Fibroblast of villous mesenchyme (primary cell): ENCODE data around the gene TMEM170B. TPM values are rescaled to one million over a fixed set of nuclear protein-coding genes. Genes with fewer than 3 reads are reported as not detected.

Source experiments
- DNase-seq: peaks from one replicate; pipeline ENCODE4 v3.0.0-alpha.2; 2010; ENCODE audit warnings: low read depth
- H3K4me3 ChIP-seq: 2 replicates; pipeline ENCODE4 v1.5.1; 2011; ENCODE audit warnings: low read depth, mild to moderate bottlenecking, low read length
- total RNA-seq: library from RNA; depleted of rRNA; stranded (reverse); fragments of >200 nt; gene quantifications from 2 replicates; pipeline ENCODE4 v1.2.3, GENCODE V29; 2012
- TF ChIP-seq, protein P1 (sequence below): IDR thresholded peaks from 2 replicates; pipeline ENCODE4 v1.5.1; 2012; ENCODE audit warnings: low read depth, mild to moderate bottlenecking, low read length; ENCODE audit not compliant: insufficient read depth

Gene TMEM170B, protein sequence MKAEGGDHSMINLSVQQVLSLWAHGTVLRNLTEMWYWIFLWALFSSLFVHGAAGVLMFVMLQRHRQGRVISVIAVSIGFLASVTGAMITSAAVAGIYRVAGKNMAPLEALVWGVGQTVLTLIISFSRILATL
- total RNA-seq: 2.3 and 2.6 TPM in 2 replicates

DNA sequence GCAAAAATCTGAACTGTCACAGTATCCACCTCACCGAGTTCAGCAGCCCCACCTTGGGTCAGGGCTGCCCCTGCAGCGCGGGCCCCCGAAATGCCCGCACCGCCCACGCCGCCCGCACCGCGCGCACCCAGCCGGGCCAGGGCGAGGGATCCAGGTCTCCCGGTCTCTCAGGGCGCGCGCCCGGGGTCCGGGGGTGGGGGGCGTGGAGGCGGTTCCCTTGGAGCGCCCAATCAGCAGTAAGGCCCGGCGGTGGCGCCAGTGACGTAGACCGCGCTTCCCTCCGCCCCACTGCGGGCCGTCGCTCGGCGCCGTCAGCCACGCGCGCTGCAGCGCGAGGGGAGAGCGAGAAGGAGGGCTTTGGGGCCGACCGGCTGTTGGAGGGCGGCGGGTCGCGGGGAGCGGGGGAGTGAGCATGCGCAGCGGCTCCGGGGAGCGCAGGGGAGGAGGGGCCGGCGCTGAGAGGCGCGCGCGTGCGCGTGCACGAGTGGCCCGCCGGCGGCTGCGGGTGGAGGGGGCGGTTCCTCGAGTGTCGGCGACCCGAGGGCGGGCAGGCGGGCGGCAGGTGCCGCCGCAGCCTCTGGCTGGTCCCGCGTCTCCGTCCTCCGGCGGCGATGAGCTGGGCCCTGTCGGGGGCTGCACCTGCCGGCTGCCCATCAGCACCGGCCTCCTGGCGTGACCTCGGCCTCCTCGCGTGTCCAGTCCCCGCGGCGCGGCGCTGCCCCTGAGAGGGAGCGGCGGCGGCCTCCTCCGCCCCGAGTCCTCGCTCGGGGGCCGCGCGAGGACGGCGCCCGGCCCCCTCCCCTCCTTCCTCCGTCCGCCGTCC, at the start of gene TMEM170B:
TMEM170B (plus strand) TSS at position 521 of the 823 bp plus-strand sequence. CDS start 529 bp downstream, outside the sequence.
- DNase-seq: peak; percentile 85
- TF ChIP-seq, protein P1, sequence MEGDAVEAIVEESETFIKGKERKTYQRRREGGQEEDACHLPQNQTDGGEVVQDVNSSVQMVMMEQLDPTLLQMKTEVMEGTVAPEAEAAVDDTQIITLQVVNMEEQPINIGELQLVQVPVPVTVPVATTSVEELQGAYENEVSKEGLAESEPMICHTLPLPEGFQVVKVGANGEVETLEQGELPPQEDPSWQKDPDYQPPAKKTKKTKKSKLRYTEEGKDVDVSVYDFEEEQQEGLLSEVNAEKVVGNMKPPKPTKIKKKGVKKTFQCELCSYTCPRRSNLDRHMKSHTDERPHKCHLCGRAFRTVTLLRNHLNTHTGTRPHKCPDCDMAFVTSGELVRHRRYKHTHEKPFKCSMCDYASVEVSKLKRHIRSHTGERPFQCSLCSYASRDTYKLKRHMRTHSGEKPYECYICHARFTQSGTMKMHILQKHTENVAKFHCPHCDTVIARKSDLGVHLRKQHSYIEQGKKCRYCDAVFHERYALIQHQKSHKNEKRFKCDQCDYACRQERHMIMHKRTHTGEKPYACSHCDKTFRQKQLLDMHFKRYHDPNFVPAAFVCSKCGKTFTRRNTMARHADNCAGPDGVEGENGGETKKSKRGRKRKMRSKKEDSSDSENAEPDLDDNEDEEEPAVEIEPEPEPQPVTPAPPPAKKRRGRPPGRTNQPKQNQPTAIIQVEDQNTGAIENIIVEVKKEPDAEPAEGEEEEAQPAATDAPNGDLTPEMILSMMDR: no peak

DNA sequence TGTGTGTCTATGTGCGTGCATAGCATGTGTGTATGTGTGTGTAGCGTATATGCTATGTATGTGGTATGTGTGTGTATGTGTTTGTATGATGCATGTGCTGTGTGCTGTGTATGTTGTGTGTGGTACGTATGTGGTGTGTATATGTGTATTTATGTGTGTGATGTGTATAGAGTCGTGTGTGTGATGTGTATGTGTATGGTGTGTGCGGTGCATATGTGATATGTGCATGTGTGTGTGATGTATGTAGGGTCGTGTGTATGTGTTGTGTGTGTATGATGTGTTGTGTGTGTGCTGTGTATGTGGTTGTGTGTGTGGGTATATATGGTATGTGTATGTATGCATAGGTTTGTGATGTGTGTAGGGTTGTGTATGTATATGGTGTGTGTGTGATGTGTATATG, 46.6 kb upstream of the TMEM170B start:
- TF ChIP-seq, protein P1: no peak
- DNase-seq: no peak
- H3K4me3 ChIP-seq: no peak overlapping the region

More for the DNA sequence above, at the start of gene TMEM170B:
- peak within 1 kb of the TSS; percentile 61 for H3K4me3 ChIP-seq

DNA sequence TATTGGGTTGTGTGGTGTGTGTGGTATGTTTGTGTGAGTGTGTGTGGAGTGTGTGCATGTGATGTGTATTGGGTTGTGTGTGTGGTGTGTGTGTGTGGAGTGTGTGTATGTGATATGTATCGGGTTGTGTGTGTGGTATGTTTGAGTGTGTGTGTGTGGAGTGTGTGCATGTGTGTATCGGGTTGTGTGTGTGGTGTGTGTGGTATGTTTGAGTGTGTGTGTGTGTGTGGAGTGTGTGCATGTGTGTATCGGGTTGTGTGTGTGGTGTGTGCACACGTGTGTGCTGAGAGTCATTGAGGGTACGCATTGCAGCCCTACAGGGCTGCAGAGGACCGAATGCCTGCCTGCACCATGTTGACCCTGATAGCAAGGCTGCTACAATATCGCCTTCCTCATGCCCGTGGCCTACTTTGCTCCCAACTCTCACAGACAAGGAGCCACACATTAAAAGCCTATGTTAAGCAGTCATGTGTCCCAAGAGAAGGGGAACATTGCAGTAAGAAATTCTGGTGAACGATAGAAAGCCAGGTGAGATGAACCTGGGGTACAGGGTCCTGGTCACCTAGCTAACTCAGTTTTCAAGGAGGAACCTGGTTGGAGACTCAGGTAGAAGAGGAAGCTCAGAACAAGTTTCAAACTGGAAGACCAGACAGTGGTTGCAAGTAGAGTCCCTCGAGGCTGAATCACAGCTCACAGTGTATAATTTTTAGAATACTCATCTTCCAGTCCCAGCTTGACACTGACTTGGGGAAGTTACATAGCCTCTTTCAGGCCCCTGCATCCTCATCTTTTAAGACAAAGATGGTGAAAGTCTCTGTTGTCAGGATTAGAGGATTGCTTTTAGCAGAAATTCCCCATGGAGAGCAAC, 45.7 kb upstream of the TMEM170B start:
- TF ChIP-seq, protein P1: no peak
- no peak overlapping the region for H3K4me3 ChIP-seq
- no peak for DNase-seq

DNA sequence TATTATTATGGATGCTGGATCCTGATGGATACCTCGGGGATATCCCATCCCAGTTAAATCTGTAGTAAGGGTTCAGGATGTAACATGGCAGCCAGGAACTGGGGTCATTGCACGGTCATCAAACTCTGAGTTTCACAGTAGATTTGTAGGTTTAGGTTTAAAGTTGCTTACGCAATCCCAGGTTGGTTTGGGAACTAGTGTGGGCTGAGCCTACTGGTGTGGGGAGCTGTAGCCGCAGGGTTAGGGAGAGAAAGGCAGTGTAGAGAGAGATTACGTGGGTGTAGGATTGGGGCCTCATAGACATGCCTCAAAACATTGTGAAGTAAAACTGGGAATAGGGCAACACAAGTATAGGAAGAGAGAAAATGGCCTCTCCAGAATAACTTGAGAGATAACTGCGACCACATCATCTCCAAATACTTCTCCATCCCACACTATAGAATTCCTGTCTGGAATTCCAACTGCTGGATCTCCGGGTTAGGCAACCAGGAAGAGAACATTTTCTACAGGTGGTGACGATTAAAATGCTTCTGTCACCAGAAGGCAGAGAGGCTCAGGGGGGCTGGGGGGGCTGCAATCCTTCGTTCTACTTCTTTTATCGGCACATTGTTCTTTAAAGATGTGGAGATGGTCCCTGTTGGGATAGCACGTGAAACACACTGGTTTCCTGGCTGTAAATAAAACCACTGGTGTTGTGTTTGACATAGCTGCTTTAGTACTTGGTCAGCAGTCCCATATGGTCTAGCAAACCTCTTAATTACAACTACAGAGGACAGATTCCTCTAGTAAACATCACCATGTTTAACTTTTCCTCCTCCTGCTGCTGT, 44.9 kb upstream of the TMEM170B start:
- H3K4me3 ChIP-seq: no peak overlapping the region
- TF ChIP-seq, protein P1: no peak
- DNase-seq: peak; percentile 68

DNA sequence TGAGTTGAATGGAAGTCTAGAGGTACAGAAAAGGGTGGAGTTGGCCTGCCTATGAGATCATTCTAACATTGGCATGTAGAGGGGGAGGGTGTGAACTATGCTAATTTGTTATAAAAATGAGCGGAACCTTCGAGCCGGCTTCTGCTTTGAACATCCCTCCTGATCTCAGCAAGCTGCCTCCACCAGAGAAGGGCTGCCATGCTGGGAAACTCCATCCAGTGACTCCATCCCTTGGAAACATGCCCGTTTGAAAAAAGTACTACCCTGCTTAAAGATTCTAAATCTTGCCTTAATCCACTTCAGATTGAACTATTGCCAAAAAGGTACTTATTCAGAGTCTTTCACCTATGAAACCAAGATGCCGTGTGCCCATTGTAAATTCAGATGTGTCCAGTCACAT, 43.6 kb upstream of the TMEM170B start:
- H3K4me3 ChIP-seq: no peak overlapping the region
- TF ChIP-seq, protein P1: no peak
- no peak for DNase-seq
